Uterus (tissue), 2 donors: ENCODE measurements around the gene MTCL1.

Source experiments
- CTCF ChIP-seq, 4 experiments: fragments of 200-600 bp in 2 of 4; fragments of 450-650 bp in 2 of 4; sonication (generic) in 2 of 4; IDR thresholded peaks; one replicate each; pipeline ENCODE4 v1.5.1; 2016 to 2019; ENCODE audit warnings: antibody characterized with exemption in 4 of 4, mild to moderate bottlenecking in 2 of 4, moderate library complexity in 1 of 4
- POLR2A ChIP-seq, 2 donors: fragments of 450-650 bp; IDR thresholded peaks; one replicate each; pipeline ENCODE4 v1.6.1; 2016; ENCODE audit warnings: antibody characterized with exemption in 2 of 2, mild to moderate bottlenecking in 1 of 2, moderate library complexity in 1 of 2

DNA sequence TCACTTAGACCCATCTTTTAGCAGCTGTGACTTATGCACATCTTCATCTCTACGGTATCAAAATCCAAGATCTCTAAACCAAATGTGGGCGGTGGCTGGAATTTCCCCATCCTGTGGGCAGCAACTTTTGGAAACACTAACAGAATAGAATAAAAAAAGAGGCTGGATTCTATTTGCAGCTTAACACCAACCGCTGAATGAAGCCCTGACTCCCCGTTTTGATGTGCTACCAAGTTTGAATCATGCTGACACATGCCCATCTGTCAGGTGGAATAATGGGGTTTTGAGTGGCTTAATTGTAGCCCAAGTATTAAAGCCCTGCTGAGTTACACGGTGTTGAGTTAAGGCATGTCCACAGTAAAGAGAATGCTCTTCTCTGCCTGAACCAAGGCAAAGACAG lies 165.2 kb downstream of the MTCL1 start:
- TF ChIP-seq CTCF (IDR thresholded peaks at IDR 0.05) (no peak), POLR2A (IDR thresholded peaks at IDR 0.05) (no peak)
